ENCODE measurements around the gene SENP5. TPM values are rescaled to one million over a fixed set of nuclear protein-coding genes. Genes with fewer than 3 reads are reported as not detected.

Gene SENP5
- total and polyA plus RNA-seq, 2 of the 8 experiments (the other 6 are each of a cell fraction or from before 2014, with no cell fraction given) = 6.7 to 27.3 TPM

GRCh38 chr3:196976941-196977340 lies 109.2 kb downstream of the SENP5 start:
- H3K27me3 ChIP-seq (replicated peaks in 1 of 4; ENCODE audit: control insufficient read depth in 3 of 4, extremely low read depth in 1 of 4, insufficient read depth in 3 of 4, low read length in 3 of 4) = no peaks in the 10 kb centered on the region
- H3K9ac ChIP-seq (replicated peaks in 1 of 4; ENCODE audit: extremely low read depth in 1 of 4, low read depth in 3 of 4, low read length in 3 of 4) = no peak overlapping the region; a peak in 1 of 7 replicates
- no peak overlapping the region for H3K4ac ChIP-seq (replicated peaks; ENCODE audit: insufficient read length, low read depth, low read length)
- no peak overlapping the region for H3K14ac ChIP-seq (ENCODE audit: insufficient read length)
- CTCF ChIA-PET (ENCODE audit: partially characterized antibody) = interaction anchor here (0.6 to 1.2 kb wide), 4 partner anchors 13 to 137 kb away, joined by 3 read pairs; no protein-coding TSS in a partner anchor
- H3K18ac ChIP-seq (ENCODE audit: extremely low read depth, low read length) = no peak overlapping the region
- H3K4me1 ChIP-seq (replicated peaks in 1 of 4; ENCODE audit: control insufficient read depth in 3 of 4, insufficient read depth in 4 of 4, low read length in 3 of 4) = no peaks in the 10 kb centered on the region; a peak in 1 of 7 replicates
- no peak overlapping the region for H2BK20ac ChIP-seq (ENCODE audit: low read length)
- no peak overlapping the region for H3K56ac ChIP-seq (replicated peaks; ENCODE audit: insufficient read length, low read depth, low read length)
- H4K20me1 ChIP-seq (replicated peaks in 1 of 2; ENCODE audit: control insufficient read depth in 1 of 2, insufficient read depth in 2 of 2, low read length in 2 of 2) = no peaks in the 10 kb centered on the region
- FAIRE-seq (no peak), DNase-seq (ENCODE audit: low read depth in 1 of 2, low spot score in 2 of 2) (no peak)
- POLR2A ChIA-PET (ENCODE audit: partially characterized antibody) = no interaction called here
- TF ChIP-seq GABPA (IDR thresholded peaks at IDR 0.05; ENCODE audit: borderline replicate concordance, insufficient read depth, low read length) (no peak), BRCA1 (IDR thresholded peaks at IDR 0.05; ENCODE audit: low read depth, low read length) (no peak), SP1 (IDR thresholded peaks at IDR 0.05; ENCODE audit: low read depth, low read length) (no peak), CHD1 (IDR thresholded peaks at IDR 0.05; ENCODE audit: low read depth, low read length) (no peak), MAX (IDR thresholded peaks at IDR 0.05) (no peak), CTBP2 (IDR thresholded peaks at IDR 0.05; ENCODE audit: borderline replicate concordance, insufficient read depth, insufficient read length, low read length) (no peak), SUZ12 (IDR thresholded peaks at IDR 0.05; ENCODE audit: low read length) (no peak), EZH2 (IDR thresholded peaks at IDR 0.05; ENCODE audit: low read depth, low read length, severe bottlenecking) (no peak), HDAC2 (IDR thresholded peaks at IDR 0.05; ENCODE audit: borderline replicate concordance in 1 of 2, low read depth in 2 of 2, low read length in 2 of 2) (no peak), CBX5 (IDR thresholded peaks at IDR 0.05; ENCODE audit: low read depth, low read length) (no peak), RXRA (IDR thresholded peaks at IDR 0.05; ENCODE audit: insufficient read depth, low read depth, low read length) (no peak)
- H2BK12ac ChIP-seq (ENCODE audit: low read depth, low read length) = no peak overlapping the region
- no peak overlapping the region for H2BK120ac ChIP-seq (replicated peaks; ENCODE audit: low read depth, low read length)
- WGBS, 2 experiments (ENCODE audit: extremely low coverage in 1 of 2, insufficient coverage in 1 of 2, insufficient read length in 1 of 2, insufficient replicate concordance in 2 of 2, low coverage in 1 of 2, low lambda C conversion rate in 2 of 2, missing lambda C conversion rate in 1 of 2) = 87% methylated on average over 11 of the region's 11 CpGs; no CpG with 5 or more reads in 1 of the 2 experiments
- H3K23me2 ChIP-seq (ENCODE audit: low read depth, low read length) = no peaks in the 10 kb centered on the region
- no peak overlapping the region for H3K4me3 ChIP-seq (ENCODE audit: extremely low read depth in 1 of 4, insufficient read depth in 2 of 4, low read depth in 3 of 4, low read length in 4 of 4)
- no peak overlapping the region for H4K5ac ChIP-seq (ENCODE audit: insufficient read length, low read depth, low read length)
- H2AK5ac ChIP-seq (ENCODE audit: low read depth, low read length) = no peak overlapping the region
- no peak overlapping the region for H4K91ac ChIP-seq (replicated peaks; ENCODE audit: insufficient read length, low read length)
- no peak overlapping the region for H3K4me2 ChIP-seq (ENCODE audit: insufficient read depth in 1 of 2, low read depth in 2 of 2, low read length in 2 of 2)
- no peaks in the 10 kb centered on the region for H3K79me2 ChIP-seq (ENCODE audit: control insufficient read depth in 1 of 2, insufficient read depth in 2 of 2, low read length in 2 of 2)
- H4K8ac ChIP-seq (ENCODE audit: extremely low read depth, insufficient read depth, low read length) = no peak overlapping the region; the same call in 1 of the 2 replicates
- H3K9me3 ChIP-seq (ENCODE audit: insufficient read depth in 2 of 2, low read depth in 1 of 2, low read length in 1 of 2) = no peaks in the 10 kb centered on the region
- no peak overlapping the region for H2AFZ ChIP-seq (ENCODE audit: low read length)
- no peak overlapping the region for H3K23ac ChIP-seq (ENCODE audit: insufficient read length)
- no peak overlapping the region for H3K27ac ChIP-seq (ENCODE audit: low read depth, low read length)
- H2BK15ac ChIP-seq (ENCODE audit: low read length) = no peak overlapping the region
- no peak overlapping the region for H2BK5ac ChIP-seq (ENCODE audit: low read depth, low read length)
- no peaks in the 10 kb centered on the region for H3K79me1 ChIP-seq (ENCODE audit: low read depth, low read length)
- H3K36me3 ChIP-seq (ENCODE audit: control insufficient read depth in 2 of 4, insufficient read depth in 4 of 4, low read length in 3 of 4) = no peaks in the 10 kb centered on the region
